A673 (cell line): ENCODE data around the gene GLDC. TPM values are rescaled to one million over a fixed set of nuclear protein-coding genes. Genes with fewer than 3 reads are reported as not detected.

ENCODE experiments used
- BruUV-seq: library from RNA; stranded (reverse); fragments of 400-500 nt; replicated peaks from 2 replicates; lab custom pipeline; 2021; lab: Mats Ljungman, UMichigan
- CTCF ChIA-PET: fragments of 300-600 bp; sonication (Branson Sonifier 250); formaldehyde crosslinking; loops from one replicate; lab custom pipeline; 2022; ENCODE audit warnings: antibody characterized with exemption; lab: Charles Lee
- POLR2A ChIA-PET: fragments of 300-600 bp; sonication (Branson Sonifier 250); formaldehyde crosslinking; loops from one replicate; lab custom pipeline; 2022; ENCODE audit warnings: antibody characterized with exemption; ENCODE audit not compliant: low non-redundant PET; lab: Charles Lee
- DNase-seq: peaks from one replicate; pipeline ENCODE4 v3.0.0-alpha.2; 2015; ENCODE audit warnings: low spot score
- H3K27ac ChIP-seq: fragments of 200-600 bp; sonication (generic); 2 replicates; pipeline ENCODE4 v1.5.1; 2016; ENCODE audit warnings: mixed run types, low read depth, mild to moderate bottlenecking, mixed read lengths, antibody characterized with exemption, low read length; ENCODE audit not compliant: poor library complexity, severe bottlenecking
- H3K27me3 ChIP-seq: fragments of 200-600 bp; sonication (generic); replicated peaks from 2 replicates; pipeline ENCODE4 v1.6.1; 2017; ENCODE audit warnings: mixed run types, low read depth, mild to moderate bottlenecking, mixed read lengths, antibody characterized with exemption, low read length; ENCODE audit not compliant: insufficient read depth, poor library complexity
- H3K36me3 ChIP-seq: fragments of 200-600 bp; sonication (generic); 2 replicates; pipeline ENCODE4 v1.6.1; 2016; ENCODE audit warnings: mixed run types, mild to moderate bottlenecking, mixed read lengths, antibody characterized with exemption, low read length; ENCODE audit not compliant: insufficient read depth, poor library complexity, severe bottlenecking
- H3K4me1 ChIP-seq: fragments of 200-600 bp; sonication (generic); 2 replicates; pipeline ENCODE4 v1.6.1; 2017; ENCODE audit warnings: mixed run types, mild to moderate bottlenecking, mixed read lengths, antibody characterized with exemption, low read length; ENCODE audit not compliant: insufficient read depth, poor library complexity, severe bottlenecking
- H3K4me3 ChIP-seq: fragments of 200-600 bp; sonication (generic); 2 replicates; pipeline ENCODE4 v1.5.1; 2016; ENCODE audit warnings: low read depth, mixed run types, mild to moderate bottlenecking, mixed read lengths, low read length; ENCODE audit not compliant: poor library complexity, severe bottlenecking
- H3K9me3 ChIP-seq: fragments of 200-600 bp; sonication (generic); 2 replicates; pipeline ENCODE4 v1.6.1; 2016; ENCODE audit warnings: mixed run types, low read depth, mild to moderate bottlenecking, mixed read lengths, antibody characterized with exemption, low read length; ENCODE audit not compliant: poor library complexity, severe bottlenecking
- CTCF ChIP-seq: fragments of 300-800, 200-600 bp; sonication (generic); conservative IDR thresholded peaks from 2 replicates; pipeline ENCODE4 v1.5.1; 2017; ENCODE audit warnings: low read depth, mild to moderate bottlenecking, antibody characterized with exemption, low read length, moderate library complexity, mixed read lengths
- EZH2 ChIP-seq: fragments of 200-600 bp; sonication (generic); IDR thresholded peaks from 2 replicates; pipeline ENCODE4 v1.6.1; 2017; ENCODE audit warnings: borderline replicate concordance, low read depth, mild to moderate bottlenecking, mixed read lengths, antibody characterized with exemption, low read length; ENCODE audit not compliant: poor library complexity, severe bottlenecking
- intact Hi-C: fragments of 100-400 bp; cut with micrococcal nuclease; formaldehyde crosslinking; loops from one replicate; pipeline ENCODE4 v1.10.0; 2022; ENCODE audit not compliant: unreplicated experiment
- total RNA-seq: library from RNA; stranded (reverse); gene quantifications from 2 replicates; pipeline ENCODE4 v1.2.3, GENCODE V29; 2021

Gene GLDC
- total RNA-seq, 1 experiment from 2014 or later = 0.32 TPM

DNA sequence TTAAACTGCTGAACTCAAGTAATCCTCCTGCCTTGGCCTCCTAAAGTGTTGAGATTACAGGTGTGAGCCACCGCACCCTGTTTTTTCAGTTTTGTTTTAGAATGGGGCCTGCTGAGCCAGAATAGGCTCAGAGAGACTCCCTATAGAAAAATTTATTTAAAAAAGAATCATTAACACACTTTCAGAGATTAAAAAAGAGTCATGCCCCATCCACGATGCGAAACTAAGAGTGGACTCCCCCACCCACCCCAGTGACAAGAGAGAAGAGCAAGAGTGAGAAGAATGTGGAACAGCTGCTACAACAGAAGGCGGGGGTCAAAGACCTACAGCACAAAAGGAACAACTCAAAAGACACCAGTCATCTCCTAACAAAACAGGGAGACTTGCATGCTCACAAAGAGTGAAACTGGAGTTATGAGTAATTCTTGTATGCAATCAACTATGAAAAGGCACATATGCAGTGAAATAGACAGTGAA, 47.2 kb downstream of the GLDC start:
- POLR2A ChIA-PET = no interaction called here
- H3K4me1 ChIP-seq = no peaks in the 10 kb centered on the region
- no TSS peak for BruUV-seq
- no peak for TF ChIP-seq EZH2
- TF ChIP-seq CTCF = no peak
- H3K4me3 ChIP-seq = no peak overlapping the region
- no peaks in the 10 kb centered on the region for H3K36me3 ChIP-seq
- H3K9me3 ChIP-seq = no peaks in the 10 kb centered on the region
- CTCF ChIA-PET = no interaction called here
- no peak overlapping the region for H3K27ac ChIP-seq
- DNase-seq = no peak
- intact Hi-C loops = no loop called here
- no peaks in the 10 kb centered on the region for H3K27me3 ChIP-seq

- H3K4me3 ChIP-seq = no peak overlapping the region
- no peak for DNase-seq
- POLR2A ChIA-PET = no interaction called here
- H3K4me1 ChIP-seq = no peaks in the 10 kb centered on the region
- no peaks in the 10 kb centered on the region for H3K9me3 ChIP-seq
- H3K27me3 ChIP-seq = no peaks in the 10 kb centered on the region
- H3K27ac ChIP-seq = no peak overlapping the region
- H3K36me3 ChIP-seq = no peaks in the 10 kb centered on the region
- intact Hi-C loops = no loop called here
- BruUV-seq = no TSS peak
- CTCF ChIA-PET = no interaction called here
- TF ChIP-seq CTCF (no peak), EZH2 (no peak)
Observed at GRCh38 chr9:6592791-6593190, 52.7 kb downstream of the GLDC start.

GRCh38 chr9:6592231-6592630, 53.3 kb downstream of the GLDC start:
- Histone ChIP-seq H3K4me1 (no peaks in the 10 kb centered on the region), H3K27me3 (no peaks in the 10 kb centered on the region), H3K27ac (no peak overlapping the region), H3K9me3 (no peaks in the 10 kb centered on the region), H3K4me3 (no peak overlapping the region), H3K36me3 (no peaks in the 10 kb centered on the region)
- POLR2A ChIA-PET = no interaction called here
- CTCF ChIA-PET = no interaction called here
- TF ChIP-seq CTCF (no peak), EZH2 (no peak)
- no peak for DNase-seq
- intact Hi-C loops = no loop called here
- BruUV-seq = no TSS peak
